ENCODE results near the gene C19orf25.

GRCh38 chr19:1468821-1469254, 10.2 kb downstream of the C19orf25 start:
- TF ChIP-seq POLR2A (IDR thresholded peaks at IDR 0.05): no peak
- TF ChIP-seq, protein P1, sequence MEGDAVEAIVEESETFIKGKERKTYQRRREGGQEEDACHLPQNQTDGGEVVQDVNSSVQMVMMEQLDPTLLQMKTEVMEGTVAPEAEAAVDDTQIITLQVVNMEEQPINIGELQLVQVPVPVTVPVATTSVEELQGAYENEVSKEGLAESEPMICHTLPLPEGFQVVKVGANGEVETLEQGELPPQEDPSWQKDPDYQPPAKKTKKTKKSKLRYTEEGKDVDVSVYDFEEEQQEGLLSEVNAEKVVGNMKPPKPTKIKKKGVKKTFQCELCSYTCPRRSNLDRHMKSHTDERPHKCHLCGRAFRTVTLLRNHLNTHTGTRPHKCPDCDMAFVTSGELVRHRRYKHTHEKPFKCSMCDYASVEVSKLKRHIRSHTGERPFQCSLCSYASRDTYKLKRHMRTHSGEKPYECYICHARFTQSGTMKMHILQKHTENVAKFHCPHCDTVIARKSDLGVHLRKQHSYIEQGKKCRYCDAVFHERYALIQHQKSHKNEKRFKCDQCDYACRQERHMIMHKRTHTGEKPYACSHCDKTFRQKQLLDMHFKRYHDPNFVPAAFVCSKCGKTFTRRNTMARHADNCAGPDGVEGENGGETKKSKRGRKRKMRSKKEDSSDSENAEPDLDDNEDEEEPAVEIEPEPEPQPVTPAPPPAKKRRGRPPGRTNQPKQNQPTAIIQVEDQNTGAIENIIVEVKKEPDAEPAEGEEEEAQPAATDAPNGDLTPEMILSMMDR (IDR thresholded peaks at IDR 0.05): no peak

All from Peyer's patch (tissue), 4 donors.